Islet precursor cell (in vitro differentiated cells): ENCODE measurements around the gene PGC.
"Not testable (repeated sequence)": the region's sequence is repeated elsewhere in the genome, so short reads cannot be mapped to it uniquely, and the experiment has no call there.

Experiments used
- DNase-seq: peaks from one replicate; pipeline ENCODE4 v3.0.0-alpha.2; 2018

PGC gene

GRCh38 chr6:41774841-41775240 is 27.6 kb upstream of the PGC start:
- DNase-seq = no peak

GRCh38 chr6:41771058-41771983 is 24.1 kb upstream of the PGC start:
- DNase-seq = peak; percentile 40

- DNase-seq = peak; percentile 35
Observed at GRCh38 chr6:41770381-41771057, 23.3 kb upstream of the PGC start.

- DNase-seq = peak; percentile 35
Observed at GRCh38 chr6:41769376-41769775, 22.2 kb upstream of the PGC start.

- DNase-seq = peak; percentile 84
Observed at GRCh38 chr6:41768545-41769308, 21.5 kb upstream of the PGC start.

- DNase-seq = peak; percentile 98
Observed at GRCh38 chr6:41767112-41767833, 20.1 kb upstream of the PGC start.

GRCh38 chr6:41766043-41766664 is 19.0 kb upstream of the PGC start:
- not testable (repeated sequence) for DNase-seq

- peak; percentile 31 for DNase-seq
Observed at GRCh38 chr6:41763470-41763869, 16.3 kb upstream of the PGC start.

GRCh38 chr6:41759905-41760579 is 12.8 kb upstream of the PGC start:
- peak; percentile 72 for DNase-seq

GRCh38 chr6:41759106-41759904 is 12.1 kb upstream of the PGC start:
- DNase-seq = peak; percentile 49

GRCh38 chr6:41758641-41759035 is 11.4 kb upstream of the PGC start:
- no peak for DNase-seq

GRCh38 chr6:41757931-41758640 is 10.9 kb upstream of the PGC start:
- DNase-seq = peak; percentile 67

- peak; percentile 49 for DNase-seq
Observed at GRCh38 chr6:41757271-41757670, 10.1 kb upstream of the PGC start.

- DNase-seq = peak; percentile 51
Observed at GRCh38 chr6:41756354-41756753, 9.2 kb upstream of the PGC start.

GRCh38 chr6:41755895-41756294 is 8.7 kb upstream of the PGC start:
- peak; percentile 25 for DNase-seq

GRCh38 chr6:41750374-41750773 is 3.2 kb upstream of the PGC start:
- DNase-seq = no peak

- no peak for DNase-seq
Observed at GRCh38 chr6:41748542-41748941, 1.3 kb upstream of the PGC start.

- no peak for DNase-seq
Observed at GRCh38 chr6:41748102-41748477, 893 bp upstream of the PGC start.

GRCh38 chr6:41746107-41746506 is 1.1 kb downstream of the PGC start:
- DNase-seq = no peak

GRCh38 chr6:41744236-41744787 is 2.9 kb downstream of the PGC start:
- no peak for DNase-seq
